Stimulated activated CD8-positive, alpha-beta memory T cell treated with anti-CD3 and anti-CD28 coated beads, Interleukin-4, amount 100 ng/mL, for 4 hours (primary cell): ENCODE measurements around the gene TRMT10B.
"Not testable (repeated sequence)": the region's sequence is repeated elsewhere in the genome, so short reads cannot be mapped to it uniquely, and the experiment has no call there.

Experiments used
- DNase-seq, 2 donors: peaks; one replicate each; pipeline ENCODE4 v3.0.0-alpha.2; 2020; ENCODE audit warnings: low read depth in 2 of 2, low spot score in 1 of 2

TRMT10B gene

DNA sequence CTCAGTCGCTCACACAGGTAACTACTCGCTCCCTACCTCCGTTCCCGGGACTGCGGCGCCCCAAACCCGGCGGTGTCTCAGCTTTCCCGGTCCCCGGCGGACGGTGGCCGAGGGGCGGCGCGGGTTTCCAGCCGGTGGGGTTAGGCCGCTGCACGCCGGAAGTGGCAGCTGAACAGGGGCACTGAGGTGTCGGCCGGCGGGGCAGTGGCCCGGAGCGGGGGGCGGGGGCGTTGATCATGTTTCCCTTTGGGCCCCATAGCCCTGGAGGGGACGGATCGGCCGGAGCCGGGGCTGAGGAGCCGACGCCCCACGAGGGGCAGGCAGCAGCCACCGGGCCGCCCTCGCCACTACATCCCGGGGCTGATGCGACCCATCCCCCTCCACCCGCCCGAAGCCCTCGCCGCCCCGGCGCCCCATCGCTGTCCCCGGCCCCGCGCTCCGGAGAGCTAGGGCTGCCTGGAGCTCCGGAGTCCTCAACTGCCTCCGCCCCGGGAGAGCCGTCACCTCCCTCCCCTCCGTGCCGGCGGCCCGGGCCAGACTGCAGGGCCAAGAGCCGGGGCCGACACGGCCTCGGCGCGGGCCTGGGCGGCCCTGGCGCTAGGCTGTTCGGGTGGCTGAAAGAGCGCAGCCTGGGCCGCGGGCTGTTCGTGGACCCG lies 47.2 kb downstream of the TRMT10B start, which contains the start of gene DCAF10:
Gene DCAF10 (plus strand): TSS at position 167 of the 656 bp plus-strand sequence. CDS start 70 bp downstream, at position 237.
- peak; percentile 73 to 83 for DNase-seq

DNA sequence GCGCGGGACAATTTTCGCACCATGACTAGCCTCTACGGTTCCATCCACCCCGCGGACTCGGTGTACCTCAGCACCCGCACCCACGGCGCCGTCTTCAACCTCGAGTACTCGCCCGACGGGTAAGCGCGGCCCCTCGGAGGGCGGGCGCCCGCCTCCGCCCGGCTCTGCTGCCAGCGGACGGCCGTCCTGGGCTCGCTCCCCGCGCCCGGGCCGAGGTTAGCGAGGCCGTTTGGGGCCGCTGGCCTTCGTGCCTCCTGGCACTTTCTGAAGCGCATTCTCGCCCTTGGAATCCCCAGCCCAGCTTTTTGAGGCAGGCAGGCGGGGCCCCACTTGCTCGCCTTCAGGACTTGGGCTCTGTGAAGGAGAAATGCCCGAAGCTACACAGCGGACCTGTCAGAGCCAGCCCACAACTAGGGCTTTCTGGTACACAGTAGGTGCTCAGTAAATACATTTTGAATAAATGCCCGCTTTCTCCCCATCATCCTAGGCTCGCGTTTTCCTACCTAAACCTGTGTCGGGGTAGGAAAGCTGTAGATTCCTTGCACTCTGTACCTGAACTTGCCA lies 47.8 kb downstream of the TRMT10B start:
- no peak for DNase-seq

DNA sequence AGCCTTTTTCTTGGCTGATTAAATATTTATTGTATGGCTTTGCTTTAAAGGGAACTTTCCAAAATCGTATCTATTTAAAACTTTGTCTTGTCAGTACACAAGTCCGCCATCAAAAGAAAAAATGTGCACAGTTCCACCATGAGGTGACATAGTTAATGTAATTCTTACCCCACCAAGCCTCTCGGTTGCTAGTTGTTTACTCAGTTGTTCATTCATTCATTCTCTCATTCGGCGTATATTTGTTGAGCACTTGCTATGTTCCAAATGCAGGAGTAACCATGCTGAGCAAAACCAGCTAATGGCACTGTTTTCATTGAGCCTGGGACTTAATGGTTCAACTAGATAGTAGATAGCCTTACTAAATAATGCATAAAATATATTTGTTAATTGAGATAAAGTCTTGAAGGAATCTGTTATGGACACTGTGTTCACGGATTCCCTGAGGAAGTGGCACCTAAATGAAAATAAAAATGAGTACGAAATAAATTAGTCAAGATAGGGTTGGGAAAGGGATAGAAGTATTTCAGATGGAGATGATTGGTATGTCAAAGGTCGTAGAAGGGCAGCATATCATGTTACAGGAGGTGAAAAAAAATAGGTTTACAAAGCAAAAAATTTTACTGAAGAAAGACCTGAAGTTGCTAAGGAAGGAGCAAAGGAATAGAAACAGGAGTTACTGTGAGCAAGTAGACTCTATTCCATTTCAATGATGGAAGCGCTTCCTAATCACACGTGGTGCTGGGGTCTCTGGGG lies 48.5 kb downstream of the TRMT10B start:
- no peak for DNase-seq

DNA sequence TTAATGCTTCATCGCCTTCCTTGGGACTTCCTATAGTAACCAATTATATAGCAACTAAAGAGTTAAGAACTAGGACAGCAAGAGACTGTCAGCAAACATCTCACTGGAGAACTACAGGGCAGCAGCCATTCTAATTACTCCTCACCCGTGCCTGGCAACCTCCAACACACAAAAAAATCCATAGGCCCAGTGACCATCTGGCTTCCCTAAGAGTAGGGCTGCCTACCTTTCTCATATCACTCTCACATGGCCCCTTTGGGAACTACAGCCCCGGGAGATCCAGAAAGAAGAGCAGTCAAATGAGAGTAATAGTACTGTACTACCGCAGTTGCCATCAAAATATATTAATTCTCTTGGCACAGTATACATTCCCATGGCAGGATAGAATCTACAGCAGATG lies 52.7 kb downstream of the TRMT10B start:
- DNase-seq, result no peak

DNA sequence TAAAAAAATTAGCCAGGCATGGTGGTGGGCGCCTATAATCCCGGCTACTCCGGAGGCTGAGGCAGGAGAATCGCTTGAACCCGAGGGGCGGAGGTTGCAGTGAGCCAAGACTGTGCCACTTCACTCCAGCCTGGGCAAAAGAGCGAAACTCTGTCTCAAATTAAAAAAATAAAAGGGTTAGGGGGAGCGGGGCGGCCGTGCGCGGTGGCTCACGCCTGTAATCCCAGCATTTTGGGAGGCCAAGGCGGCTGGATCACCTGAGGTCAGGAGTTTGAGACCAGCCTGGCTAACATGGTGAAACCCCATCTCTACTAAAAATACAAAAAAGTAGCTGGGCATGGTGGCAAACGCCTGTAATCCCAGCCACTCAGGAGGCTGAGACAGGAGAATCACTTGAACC lies 56.1 kb downstream of the TRMT10B start:
- DNase-seq, result not testable (repeated sequence)

DNA sequence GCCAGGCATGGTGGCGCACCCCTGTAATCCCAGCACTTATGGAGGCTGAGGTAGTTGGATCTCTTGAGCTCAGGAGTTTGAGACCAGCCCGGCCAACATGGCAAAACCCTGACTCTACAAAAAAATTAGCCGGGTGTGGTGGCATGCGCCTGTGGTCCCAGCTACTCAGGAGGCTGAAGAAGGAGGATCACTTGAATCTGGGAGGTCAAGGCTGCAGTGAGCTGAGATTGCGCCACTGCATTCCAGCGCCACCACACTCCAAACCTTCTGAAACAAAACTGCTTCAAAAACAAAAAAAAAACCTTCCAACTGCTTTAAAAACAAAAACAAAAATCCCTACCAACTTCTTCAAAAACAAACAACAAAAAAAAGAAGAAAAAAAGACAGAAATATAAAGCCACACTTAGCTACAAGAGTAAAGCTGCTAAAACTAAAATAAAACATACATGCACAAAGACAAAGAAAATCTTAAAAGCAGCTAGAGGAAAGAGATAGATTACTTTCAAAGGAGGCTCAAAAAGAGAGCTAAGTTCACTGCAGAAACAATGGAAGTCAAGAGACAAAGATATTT lies 58.4 kb downstream of the TRMT10B start:
- DNase-seq, result no peak

DNA sequence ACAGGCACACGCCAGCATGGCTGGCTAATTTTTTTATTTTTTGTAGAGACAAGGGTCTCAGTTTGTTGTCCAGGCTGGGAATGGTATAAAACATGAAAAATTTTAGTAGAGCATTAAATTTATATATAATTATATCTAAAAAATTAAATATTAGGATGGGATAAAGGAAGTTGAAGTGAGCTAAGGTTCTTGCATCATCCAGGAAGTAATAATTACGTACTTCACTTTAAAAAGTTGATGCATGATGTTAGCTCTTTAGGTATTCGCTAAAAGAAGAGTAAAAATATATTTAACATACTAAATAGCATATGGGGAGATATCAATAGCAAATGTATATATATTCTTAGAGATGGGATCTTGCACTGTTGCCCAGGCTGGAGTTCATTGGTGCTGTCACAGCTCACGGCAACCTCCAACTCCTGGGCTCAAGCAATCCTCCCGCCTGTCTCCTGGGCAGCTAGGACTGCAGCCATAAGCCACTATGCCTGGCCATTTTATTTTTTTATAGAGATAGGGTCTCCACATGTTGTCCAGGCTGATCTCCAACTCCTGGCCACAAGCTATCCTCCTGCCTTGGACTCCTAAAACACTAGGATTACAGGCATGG lies 59.3 kb downstream of the TRMT10B start:
- no peak for DNase-seq

DNA sequence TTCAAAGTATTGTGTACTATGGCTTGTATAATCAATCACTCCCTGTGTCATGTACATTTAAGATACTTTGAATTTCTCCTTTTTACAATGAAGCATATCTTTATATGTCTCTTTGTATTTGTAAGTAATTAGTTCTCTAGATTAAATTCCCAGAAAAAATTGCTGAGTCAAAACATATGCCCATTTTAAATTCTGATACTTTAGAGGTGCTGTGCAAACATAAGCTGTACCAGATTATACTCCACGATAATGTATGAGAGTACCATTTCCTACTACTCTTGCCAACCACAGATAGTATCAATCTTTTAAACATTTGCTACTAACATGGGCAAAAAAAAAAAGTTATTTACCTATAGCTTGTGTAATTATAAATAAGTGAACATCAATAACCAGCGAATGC lies 65.2 kb downstream of the TRMT10B start:
- DNase-seq, result no peak

DNA sequence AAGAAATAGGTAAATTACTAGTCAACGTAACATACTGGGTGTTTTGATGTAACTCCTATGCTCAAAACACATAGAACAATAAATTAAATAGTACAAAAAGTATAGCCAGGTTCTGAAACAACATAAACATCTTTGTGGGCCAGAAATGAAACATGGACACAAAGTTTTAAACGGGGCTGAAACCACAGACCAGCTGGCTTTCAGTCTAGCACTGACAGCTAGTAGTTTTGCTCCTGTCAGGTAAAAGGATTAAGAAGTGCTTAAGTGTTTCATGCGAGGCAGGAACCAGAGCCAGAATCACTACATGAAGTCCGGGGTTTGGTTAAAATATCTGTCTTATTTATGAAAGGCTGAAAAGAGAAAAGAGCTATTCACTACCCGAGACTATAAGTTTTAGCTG lies 66.5 kb downstream of the TRMT10B start:
- DNase-seq, result no peak

DNA sequence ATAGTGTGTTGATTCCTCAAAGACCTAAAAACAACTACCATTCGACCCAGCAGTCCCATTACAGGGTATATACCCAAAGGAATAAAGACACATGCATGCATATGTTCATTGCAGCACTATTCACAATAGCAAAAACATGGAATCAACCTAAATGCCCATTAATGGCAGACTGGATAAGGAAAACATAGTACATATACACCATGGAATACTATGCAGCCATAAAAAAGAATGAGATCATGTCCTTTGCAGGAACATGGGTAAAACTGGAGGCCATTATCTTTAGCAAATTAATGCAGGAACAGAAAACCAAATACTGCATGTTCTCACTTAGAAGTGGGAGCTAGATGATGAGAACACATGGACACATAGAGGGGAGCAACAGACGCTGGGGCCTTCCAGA lies 71.6 kb downstream of the TRMT10B start:
- not testable (repeated sequence) for DNase-seq

DNA sequence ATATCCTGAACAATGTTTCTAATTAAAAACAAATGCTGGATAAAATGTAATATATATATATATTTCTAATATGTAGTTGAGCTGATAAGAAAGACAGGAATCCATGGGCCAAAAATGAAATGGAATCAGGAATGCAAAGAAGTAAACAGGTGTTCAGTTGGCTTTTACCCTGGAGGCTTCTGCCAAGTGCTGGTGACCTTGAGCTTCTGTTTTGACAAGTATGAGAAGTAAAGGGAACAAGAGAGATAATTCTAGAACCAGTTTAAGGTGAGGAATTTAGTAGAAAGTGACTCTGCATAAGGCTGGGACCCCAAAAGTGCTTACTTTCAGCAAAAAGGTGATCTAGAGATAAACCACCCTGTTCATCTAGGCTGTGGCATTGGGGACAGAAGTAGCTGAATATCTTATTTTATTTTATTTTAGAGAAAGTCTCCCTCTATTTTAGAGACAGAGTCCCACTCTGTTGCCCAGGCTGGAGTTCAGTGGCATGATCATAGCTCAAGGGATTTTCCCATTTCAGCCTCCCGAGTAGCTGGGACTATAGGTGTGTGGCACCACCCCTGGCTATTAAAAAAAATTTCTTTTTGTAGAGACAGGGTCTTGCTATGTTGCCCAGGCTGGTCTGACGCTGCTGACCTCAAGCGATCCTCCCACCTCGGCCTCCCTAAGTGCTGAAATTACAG lies 74.0 kb downstream of the TRMT10B start:
- DNase-seq, result no peak
